Measurements from ENCODE around the gene IL15RA. TPM values are rescaled to one million over a fixed set of nuclear protein-coding genes. Genes with fewer than 3 reads are reported as not detected.
A peak's percentile ranks its signal among the peaks of the same experiment; 100 is the strongest.

IL15RA gene
- total and polyA plus RNA-seq, 5 donors from 2014 or later = 9.1 to 17.7 (median 9.9) TPM

DNA sequence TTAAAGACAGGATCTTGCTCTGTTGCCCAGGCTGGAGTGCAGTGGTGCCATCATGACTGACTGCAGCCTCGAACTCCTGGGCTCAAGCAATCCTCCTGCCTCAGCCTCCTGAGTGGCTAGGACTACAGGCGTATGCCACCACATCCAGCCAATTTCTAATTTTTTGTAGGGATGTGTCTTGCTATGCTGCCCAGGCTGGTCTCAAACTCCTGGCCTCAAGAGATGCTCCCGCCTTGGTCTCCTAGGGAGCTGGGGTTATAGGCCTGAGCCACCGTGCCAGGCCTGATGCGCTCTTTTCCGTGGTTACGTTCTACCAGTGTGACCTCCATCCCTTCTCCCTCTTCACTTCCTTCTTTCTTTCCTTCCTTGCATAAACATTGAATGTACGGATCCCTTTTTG, 34.2 kb upstream of the IL15RA start:
- Mint-ChIP-seq H3K4me3 (peak overlapping the region in 1 of 4 donors; percentile 29), H3K4me1 (peaks cover 13 to 45% (median 32%) of the 10 kb centered on the region in 4 donors), H3K9me3 (peaks cover 0 to 2% (median 0%) of the 10 kb centered on the region in 7 donors), H3K27me3 (no peaks in the 10 kb centered on the region), H3K36me3 (peaks cover 34% of the 10 kb centered on the region), H3K27ac (peak overlapping the region in 2 of 3 donors; percentile 64 to 79)
- no peak for ATAC-seq (ENCODE audit: low read depth in 2 of 2)
- peak in 1 of 3 donors; percentile 47 for DNase-seq
- H3K27ac ChIP-seq (ENCODE audit: insufficient read depth, low read length, poor library complexity, severe bottlenecking) = no peak overlapping the region
- no peak overlapping the region for H3K4me3 ChIP-seq (ENCODE audit: low read depth, low read length)
- H3K9me3 ChIP-seq (ENCODE audit: control insufficient read depth in 2 of 2, low read length in 2 of 2) = no peaks in the 10 kb centered on the region
- peaks cover 15% of the 10 kb centered on the region for H3K4me1 ChIP-seq (ENCODE audit: control insufficient read depth, insufficient read depth, low read length, poor library complexity, severe bottlenecking)
- peaks cover 47% of the 10 kb centered on the region for H3K36me3 ChIP-seq (ENCODE audit: control insufficient read depth, insufficient read depth, low read length)
- no peaks in the 10 kb centered on the region for H3K27me3 ChIP-seq (ENCODE audit: control insufficient read depth, insufficient read depth, low read length)

- Mint-ChIP-seq H3K4me3 (no peak overlapping the region), H3K4me1 (peaks cover 14 to 36% (median 24%) of the 10 kb centered on the region in 4 donors), H3K27me3 (no peaks in the 10 kb centered on the region), H3K27ac (peak overlapping the region in 1 of 3 donors; percentile 79), H3K36me3 (peaks cover 27% of the 10 kb centered on the region), H3K9me3 (peaks cover 0 to 1% (median 0%) of the 10 kb centered on the region in 7 donors)
- Histone ChIP-seq H3K27ac (ENCODE audit: insufficient read depth, low read length, poor library complexity, severe bottlenecking) (no peak overlapping the region), H3K27me3 (ENCODE audit: control insufficient read depth, insufficient read depth, low read length) (no peaks in the 10 kb centered on the region), H3K4me1 (ENCODE audit: control insufficient read depth, insufficient read depth, low read length, poor library complexity, severe bottlenecking) (peaks cover 15% of the 10 kb centered on the region), H3K9me3 (ENCODE audit: control insufficient read depth in 2 of 2, low read length in 2 of 2) (no peaks in the 10 kb centered on the region), H3K36me3 (ENCODE audit: control insufficient read depth, insufficient read depth, low read length) (peaks cover 37% of the 10 kb centered on the region), H3K4me3 (ENCODE audit: low read depth, low read length) (no peak overlapping the region)
- ATAC-seq (ENCODE audit: low read depth in 2 of 2) = no peak
- no peak for DNase-seq
These were observed 33.2 kb upstream of the IL15RA start for GRCh38 chr10:6010569-6010968.

- Mint-ChIP-seq H3K4me3 (no peak overlapping the region), H3K27ac (peak overlapping the region in 2 of 3 donors; percentile 14 to 65), H3K4me1 (peaks cover 14 to 36% (median 20%) of the 10 kb centered on the region in 4 donors), H3K36me3 (peaks cover 27% of the 10 kb centered on the region), H3K9me3 (peaks cover 0 to 1% (median 0%) of the 10 kb centered on the region in 7 donors), H3K27me3 (no peaks in the 10 kb centered on the region)
- H3K9me3 ChIP-seq (ENCODE audit: control insufficient read depth in 2 of 2, low read length in 2 of 2) = no peaks in the 10 kb centered on the region
- no peak overlapping the region for H3K27ac ChIP-seq (ENCODE audit: insufficient read depth, low read length, poor library complexity, severe bottlenecking)
- H3K4me1 ChIP-seq (ENCODE audit: control insufficient read depth, insufficient read depth, low read length, poor library complexity, severe bottlenecking) = peaks cover 12% of the 10 kb centered on the region
- ATAC-seq (ENCODE audit: low read depth in 2 of 2) (no peak), DNase-seq (peak in 1 of 3 donors; percentile 44)
- no peaks in the 10 kb centered on the region for H3K27me3 ChIP-seq (ENCODE audit: control insufficient read depth, insufficient read depth, low read length)
- H3K4me3 ChIP-seq (ENCODE audit: low read depth, low read length) = no peak overlapping the region
- peaks cover 32% of the 10 kb centered on the region for H3K36me3 ChIP-seq (ENCODE audit: control insufficient read depth, insufficient read depth, low read length)
These were observed 32.6 kb upstream of the IL15RA start for GRCh38 chr10:6009961-6010360.

DNA sequence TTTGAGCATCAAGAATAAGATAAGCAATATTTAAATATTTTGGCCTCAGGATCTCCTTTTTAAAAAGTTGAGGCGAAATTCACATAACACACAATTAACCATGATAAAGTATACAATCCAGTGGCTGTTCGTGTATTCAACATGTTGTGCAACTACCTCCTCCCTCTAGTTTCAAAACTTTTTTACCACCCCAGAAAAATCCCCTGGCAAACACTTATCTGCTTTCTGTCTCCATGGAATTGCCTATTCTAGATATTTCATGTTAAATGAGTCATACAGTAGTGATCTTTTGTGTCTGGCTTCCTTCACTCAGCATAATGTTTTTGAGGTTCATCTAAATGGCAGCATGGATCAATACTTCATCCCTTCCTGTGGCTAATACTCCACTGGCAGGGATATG, 31.8 kb upstream of the IL15RA start:
- DNase-seq (peak in 1 of 3 donors; percentile 45), ATAC-seq (ENCODE audit: low read depth in 2 of 2) (no peak)
- Mint-ChIP-seq H3K27ac (peak overlapping the region in 2 of 3 donors; percentile 49 to 57), H3K4me3 (peak overlapping the region in 2 of 4 donors; percentile 13 to 38), H3K9me3 (peaks cover 0 to 1% (median 0%) of the 10 kb centered on the region in 7 donors), H3K4me1 (peaks cover 9 to 30% (median 13%) of the 10 kb centered on the region in 4 donors), H3K36me3 (peaks cover 23% of the 10 kb centered on the region), H3K27me3 (no peaks in the 10 kb centered on the region)
- H3K4me3 ChIP-seq (ENCODE audit: low read depth, low read length) = no peak overlapping the region
- H3K27ac ChIP-seq (ENCODE audit: insufficient read depth, low read length, poor library complexity, severe bottlenecking) = no peak overlapping the region
- peaks cover 5% of the 10 kb centered on the region for H3K4me1 ChIP-seq (ENCODE audit: control insufficient read depth, insufficient read depth, low read length, poor library complexity, severe bottlenecking)
- no peaks in the 10 kb centered on the region for H3K27me3 ChIP-seq (ENCODE audit: control insufficient read depth, insufficient read depth, low read length)
- H3K36me3 ChIP-seq (ENCODE audit: control insufficient read depth, insufficient read depth, low read length) = peaks cover 32% of the 10 kb centered on the region
- H3K9me3 ChIP-seq (ENCODE audit: control insufficient read depth in 2 of 2, low read length in 2 of 2) = no peaks in the 10 kb centered on the region

- Mint-ChIP-seq H3K27me3 (no peaks in the 10 kb centered on the region), H3K36me3 (peaks cover 20% of the 10 kb centered on the region), H3K4me1 (peaks cover 8 to 27% (median 13%) of the 10 kb centered on the region in 4 donors), H3K27ac (peak overlapping the region; percentile 38 to 57 (median 49)), H3K9me3 (peaks cover 0 to 1% (median 0%) of the 10 kb centered on the region in 7 donors), H3K4me3 (peak overlapping the region in 1 of 4 donors; percentile 38)
- H3K27me3 ChIP-seq (ENCODE audit: control insufficient read depth, insufficient read depth, low read length) = no peaks in the 10 kb centered on the region
- H3K9me3 ChIP-seq (ENCODE audit: control insufficient read depth in 2 of 2, low read length in 2 of 2) = no peaks in the 10 kb centered on the region
- ATAC-seq (ENCODE audit: low read depth in 2 of 2) (no peak), DNase-seq (peak in 1 of 3 donors; percentile 25)
- no peak overlapping the region for H3K4me3 ChIP-seq (ENCODE audit: low read depth, low read length)
- H3K27ac ChIP-seq (ENCODE audit: insufficient read depth, low read length, poor library complexity, severe bottlenecking) = no peak overlapping the region
- peaks cover 27% of the 10 kb centered on the region for H3K36me3 ChIP-seq (ENCODE audit: control insufficient read depth, insufficient read depth, low read length)
- no peaks in the 10 kb centered on the region for H3K4me1 ChIP-seq (ENCODE audit: control insufficient read depth, insufficient read depth, low read length, poor library complexity, severe bottlenecking)
These were observed 31.3 kb upstream of the IL15RA start for GRCh38 chr10:6008497-6009142.

GRCh38 chr10:6006991-6007390, 29.6 kb upstream of the IL15RA start:
- Mint-ChIP-seq H3K36me3 (peaks cover 8% of the 10 kb centered on the region), H3K4me3 (no peak overlapping the region), H3K9me3 (peaks cover 0 to 1% (median 0%) of the 10 kb centered on the region in 7 donors), H3K27ac (peak overlapping the region in 1 of 3 donors; percentile 65), H3K27me3 (no peaks in the 10 kb centered on the region), H3K4me1 (peaks cover 16 to 41% (median 19%) of the 10 kb centered on the region in 4 donors)
- ATAC-seq (ENCODE audit: low read depth in 2 of 2) = no peak
- DNase-seq = no peak
- H3K4me3 ChIP-seq (ENCODE audit: low read depth, low read length) = no peak overlapping the region
- H3K36me3 ChIP-seq (ENCODE audit: control insufficient read depth, insufficient read depth, low read length) = peaks cover 11% of the 10 kb centered on the region
- no peaks in the 10 kb centered on the region for H3K27me3 ChIP-seq (ENCODE audit: control insufficient read depth, insufficient read depth, low read length)
- H3K27ac ChIP-seq (ENCODE audit: insufficient read depth, low read length, poor library complexity, severe bottlenecking) = no peak overlapping the region
- H3K4me1 ChIP-seq (ENCODE audit: control insufficient read depth, insufficient read depth, low read length, poor library complexity, severe bottlenecking) = no peaks in the 10 kb centered on the region
- H3K9me3 ChIP-seq (ENCODE audit: control insufficient read depth in 2 of 2, low read length in 2 of 2) = no peaks in the 10 kb centered on the region

- Histone ChIP-seq H3K9me3 (ENCODE audit: control insufficient read depth in 2 of 2, low read length in 2 of 2) (no peaks in the 10 kb centered on the region), H3K36me3 (ENCODE audit: control insufficient read depth, insufficient read depth, low read length) (peaks cover 7% of the 10 kb centered on the region), H3K4me1 (ENCODE audit: control insufficient read depth, insufficient read depth, low read length, poor library complexity, severe bottlenecking) (peaks cover 3% of the 10 kb centered on the region), H3K27me3 (ENCODE audit: control insufficient read depth, insufficient read depth, low read length) (no peaks in the 10 kb centered on the region), H3K27ac (ENCODE audit: insufficient read depth, low read length, poor library complexity, severe bottlenecking) (no peak overlapping the region), H3K4me3 (ENCODE audit: low read depth, low read length) (no peak overlapping the region)
- Mint-ChIP-seq H3K27me3 (no peaks in the 10 kb centered on the region), H3K4me3 (no peak overlapping the region), H3K27ac (peak overlapping the region in 1 of 3 donors; percentile 65), H3K36me3 (peaks cover 5% of the 10 kb centered on the region), H3K9me3 (peaks cover 0 to 1% (median 0%) of the 10 kb centered on the region in 7 donors), H3K4me1 (peaks cover 15 to 45% (median 21%) of the 10 kb centered on the region in 4 donors)
- DNase-seq = no peak
- ATAC-seq (ENCODE audit: low read depth in 2 of 2) = no peak
These were observed 29.2 kb upstream of the IL15RA start for GRCh38 chr10:6006546-6006945.

Data from CD4-positive, CD25-positive, alpha-beta regulatory T cell (primary cell).